COLO668 (cell line): ENCODE results near the gene HSPA9.

Experiments
- DNase-seq: peaks from one replicate; lab custom pipeline; 2025; ENCODE audit not compliant: unreplicated experiment; lab: John Stamatoyannopoulos, UW

Gene HSPA9

GRCh38 chr5:138596105-138596881 lies 21.1 kb upstream of the HSPA9 start:
- no peak for DNase-seq

GRCh38 chr5:138595180-138595795 lies 20.1 kb upstream of the HSPA9 start:
- no peak for DNase-seq

- DNase-seq = no peak
Observed at GRCh38 chr5:138594305-138595058, 19.3 kb upstream of the HSPA9 start.

GRCh38 chr5:138588013-138588788 lies 13.0 kb upstream of the HSPA9 start:
- DNase-seq = no peak

GRCh38 chr5:138585157-138585556 lies 10.0 kb upstream of the HSPA9 start:
- no peak for DNase-seq

- no peak for DNase-seq
Observed at GRCh38 chr5:138583984-138584637, 8.9 kb upstream of the HSPA9 start.

- no peak for DNase-seq
Observed at GRCh38 chr5:138582959-138583358, 7.8 kb upstream of the HSPA9 start.

- no peak for DNase-seq
Observed at GRCh38 chr5:138580777-138581176, 5.6 kb upstream of the HSPA9 start.

- no peak for DNase-seq
Observed at GRCh38 chr5:138580001-138580400, 4.8 kb upstream of the HSPA9 start.

- DNase-seq = no peak
Observed at GRCh38 chr5:138579517-138579863, 4.3 kb upstream of the HSPA9 start.

- DNase-seq = no peak
Observed at GRCh38 chr5:138577452-138577851, 2.3 kb upstream of the HSPA9 start.

- DNase-seq = no peak
Observed at GRCh38 chr5:138574744-138575193, 432 bp downstream of the HSPA9 start.

- no peak for DNase-seq
Observed at GRCh38 chr5:138573949-138574670, 1.1 kb downstream of the HSPA9 start.

- DNase-seq = no peak
Observed at GRCh38 chr5:138573223-138573622, 2.0 kb downstream of the HSPA9 start.

- DNase-seq = no peak
Observed at GRCh38 chr5:138570871-138571270, 4.3 kb downstream of the HSPA9 start.

- no peak for DNase-seq
Observed at GRCh38 chr5:138569782-138570181, 5.4 kb downstream of the HSPA9 start.

GRCh38 chr5:138568061-138568824 lies 7.0 kb downstream of the HSPA9 start:
- DNase-seq = no peak

GRCh38 chr5:138566792-138567191 lies 8.4 kb downstream of the HSPA9 start:
- DNase-seq = no peak

- no peak for DNase-seq
Observed at GRCh38 chr5:138565100-138565821, 9.9 kb downstream of the HSPA9 start.
